ENCODE measurements around the gene SPO11.

- TF ChIP-seq, protein P1, sequence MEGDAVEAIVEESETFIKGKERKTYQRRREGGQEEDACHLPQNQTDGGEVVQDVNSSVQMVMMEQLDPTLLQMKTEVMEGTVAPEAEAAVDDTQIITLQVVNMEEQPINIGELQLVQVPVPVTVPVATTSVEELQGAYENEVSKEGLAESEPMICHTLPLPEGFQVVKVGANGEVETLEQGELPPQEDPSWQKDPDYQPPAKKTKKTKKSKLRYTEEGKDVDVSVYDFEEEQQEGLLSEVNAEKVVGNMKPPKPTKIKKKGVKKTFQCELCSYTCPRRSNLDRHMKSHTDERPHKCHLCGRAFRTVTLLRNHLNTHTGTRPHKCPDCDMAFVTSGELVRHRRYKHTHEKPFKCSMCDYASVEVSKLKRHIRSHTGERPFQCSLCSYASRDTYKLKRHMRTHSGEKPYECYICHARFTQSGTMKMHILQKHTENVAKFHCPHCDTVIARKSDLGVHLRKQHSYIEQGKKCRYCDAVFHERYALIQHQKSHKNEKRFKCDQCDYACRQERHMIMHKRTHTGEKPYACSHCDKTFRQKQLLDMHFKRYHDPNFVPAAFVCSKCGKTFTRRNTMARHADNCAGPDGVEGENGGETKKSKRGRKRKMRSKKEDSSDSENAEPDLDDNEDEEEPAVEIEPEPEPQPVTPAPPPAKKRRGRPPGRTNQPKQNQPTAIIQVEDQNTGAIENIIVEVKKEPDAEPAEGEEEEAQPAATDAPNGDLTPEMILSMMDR (conservative IDR thresholded peaks at IDR 0.05), result no peak
- no peak for TF ChIP-seq EZH2 (IDR thresholded peaks at IDR 0.05; ENCODE audit: low read depth)
Observed at GRCh38 chr20:57341663-57342062, 12.1 kb downstream of the SPO11 start.
